Suprapubic skin (tissue), 3 donors: Measurements from ENCODE around the gene SLC6A7.
"Not testable (repeated sequence)": the region's sequence is repeated elsewhere in the genome, so short reads cannot be mapped to it uniquely, and the experiment has no call there.

Experiments used
- POLR2A ChIP-seq, 2 donors: fragments of 450-650 bp; IDR thresholded peaks; one replicate each; pipeline ENCODE4 v1.6.1; 2017; ENCODE audit warnings: antibody characterized with exemption in 2 of 2, mild to moderate bottlenecking in 2 of 2, moderate library complexity in 2 of 2
- TF ChIP-seq, protein P1 (sequence below), 2 donors: fragments of 200-600 bp in 1 of 2; fragments of 450-650 bp in 1 of 2; sonication (generic) in 1 of 2; IDR thresholded peaks; one replicate each; pipeline ENCODE4 v1.5.1; 2016 to 2019; ENCODE audit warnings: antibody characterized with exemption in 2 of 2, mild to moderate bottlenecking in 1 of 2, moderate library complexity in 1 of 2

DNA sequence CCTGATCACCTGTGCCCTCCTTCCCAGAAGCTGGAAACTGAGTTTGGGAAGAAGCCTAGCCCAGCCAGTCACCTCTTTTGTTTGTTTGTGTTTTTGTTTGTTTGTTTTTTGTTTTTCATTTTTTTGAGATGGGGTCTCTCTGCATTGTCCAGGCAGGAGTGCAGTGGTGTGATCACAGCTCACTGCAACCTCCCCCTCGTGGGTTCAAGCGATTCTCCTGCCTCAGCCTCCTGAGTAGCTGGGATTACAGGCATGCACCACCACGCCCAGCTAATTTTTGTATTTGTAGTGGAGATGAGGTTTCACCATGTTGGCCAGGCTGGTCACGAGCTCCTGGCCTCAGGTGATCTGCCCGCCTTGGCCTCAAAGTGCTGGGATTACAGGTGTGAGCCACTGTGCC lies 43.8 kb downstream of the SLC6A7 start:
- TF ChIP-seq POLR2A (IDR thresholded peaks at IDR 0.05), result not testable (repeated sequence)
- TF ChIP-seq, protein P1, sequence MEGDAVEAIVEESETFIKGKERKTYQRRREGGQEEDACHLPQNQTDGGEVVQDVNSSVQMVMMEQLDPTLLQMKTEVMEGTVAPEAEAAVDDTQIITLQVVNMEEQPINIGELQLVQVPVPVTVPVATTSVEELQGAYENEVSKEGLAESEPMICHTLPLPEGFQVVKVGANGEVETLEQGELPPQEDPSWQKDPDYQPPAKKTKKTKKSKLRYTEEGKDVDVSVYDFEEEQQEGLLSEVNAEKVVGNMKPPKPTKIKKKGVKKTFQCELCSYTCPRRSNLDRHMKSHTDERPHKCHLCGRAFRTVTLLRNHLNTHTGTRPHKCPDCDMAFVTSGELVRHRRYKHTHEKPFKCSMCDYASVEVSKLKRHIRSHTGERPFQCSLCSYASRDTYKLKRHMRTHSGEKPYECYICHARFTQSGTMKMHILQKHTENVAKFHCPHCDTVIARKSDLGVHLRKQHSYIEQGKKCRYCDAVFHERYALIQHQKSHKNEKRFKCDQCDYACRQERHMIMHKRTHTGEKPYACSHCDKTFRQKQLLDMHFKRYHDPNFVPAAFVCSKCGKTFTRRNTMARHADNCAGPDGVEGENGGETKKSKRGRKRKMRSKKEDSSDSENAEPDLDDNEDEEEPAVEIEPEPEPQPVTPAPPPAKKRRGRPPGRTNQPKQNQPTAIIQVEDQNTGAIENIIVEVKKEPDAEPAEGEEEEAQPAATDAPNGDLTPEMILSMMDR (IDR thresholded peaks at IDR 0.05), result not testable (repeated sequence)
